ENCODE measurements around the gene CNGB1.
"Not testable (repeated sequence)": the region's sequence is repeated elsewhere in the genome, so short reads cannot be mapped to it uniquely, and the experiment has no call there.

CNGB1 gene

DNA sequence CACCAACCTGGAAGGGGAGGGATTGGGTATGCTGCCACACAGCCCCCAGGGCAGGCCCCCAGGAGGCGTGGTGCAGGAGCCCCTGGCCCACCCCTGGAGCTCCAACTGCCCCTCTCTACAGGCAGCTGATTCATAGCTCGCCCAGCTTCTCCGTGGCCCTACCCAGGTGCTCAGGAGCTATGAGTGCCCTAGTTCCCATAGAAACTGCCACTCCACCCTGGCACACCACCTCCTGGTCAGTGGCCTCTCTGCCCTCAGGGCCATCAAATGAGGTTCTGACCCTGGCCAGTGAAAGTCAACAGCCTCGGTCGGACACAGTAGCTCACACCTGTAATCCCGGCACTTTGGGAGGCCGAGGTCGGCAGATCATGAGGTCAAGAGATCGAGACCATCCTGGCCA lies 18.0 kb downstream of the CNGB1 start:
- no peak for DNase-seq (ENCODE audit: low read depth in 2 of 2)

DNA sequence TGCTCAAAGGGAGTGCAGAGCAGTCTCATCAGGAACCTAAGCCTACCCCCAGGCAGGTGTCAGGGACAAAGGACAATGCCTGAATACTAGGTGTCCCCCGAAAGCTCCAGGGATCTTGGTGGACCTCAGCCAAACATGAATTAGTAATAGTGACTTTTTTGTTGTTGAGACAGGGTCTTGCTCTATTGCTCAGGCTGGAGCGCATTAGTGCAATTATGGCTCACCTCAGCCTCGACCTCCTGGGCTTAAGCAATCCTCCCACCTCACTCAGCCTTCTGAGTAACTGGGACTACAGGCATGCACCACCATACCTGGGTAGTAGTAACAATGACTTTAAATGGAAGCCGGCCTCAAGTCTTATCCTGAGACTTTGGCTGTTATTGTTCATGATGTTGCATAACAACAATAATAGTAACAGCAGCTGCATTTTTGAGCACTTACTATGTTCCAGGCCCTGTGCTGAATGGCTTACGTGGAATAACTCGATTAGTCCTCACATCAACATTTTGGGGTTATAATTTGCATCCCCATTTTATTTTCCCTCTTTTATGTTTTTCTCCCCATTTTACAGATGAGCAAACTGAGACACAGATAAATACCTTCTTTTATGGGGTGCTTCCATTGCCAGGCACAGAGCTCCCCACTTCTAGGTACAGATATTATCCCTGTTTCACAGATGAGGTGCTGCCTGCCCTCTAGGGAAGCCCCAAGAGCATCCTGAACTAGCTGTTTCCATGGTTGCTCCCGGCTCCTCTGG lies 19.5 kb downstream of the CNGB1 start:
- no peak for DNase-seq (ENCODE audit: low read depth in 2 of 2)

DNA sequence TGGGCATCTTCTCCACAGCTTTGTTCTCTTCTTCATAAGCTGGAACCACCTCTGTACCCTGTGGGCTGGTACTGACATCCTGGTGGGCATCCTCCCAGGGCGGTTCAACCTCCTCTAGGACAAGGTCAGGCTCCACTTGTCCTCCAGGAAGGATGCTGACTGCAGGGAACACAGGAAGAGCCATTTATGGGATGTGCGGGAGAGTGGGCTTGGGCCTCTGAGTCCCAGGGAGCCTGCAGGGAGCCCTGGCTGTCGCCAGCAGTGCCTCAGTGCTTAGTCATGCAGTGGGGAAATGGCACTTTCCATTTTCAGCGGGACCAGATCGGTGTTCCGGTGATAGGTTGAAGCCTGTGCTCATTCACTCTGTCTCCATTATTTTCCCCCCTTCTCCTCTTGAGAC lies 20.5 kb downstream of the CNGB1 start:
- DNase-seq (ENCODE audit: low read depth in 2 of 2) = no peak

DNA sequence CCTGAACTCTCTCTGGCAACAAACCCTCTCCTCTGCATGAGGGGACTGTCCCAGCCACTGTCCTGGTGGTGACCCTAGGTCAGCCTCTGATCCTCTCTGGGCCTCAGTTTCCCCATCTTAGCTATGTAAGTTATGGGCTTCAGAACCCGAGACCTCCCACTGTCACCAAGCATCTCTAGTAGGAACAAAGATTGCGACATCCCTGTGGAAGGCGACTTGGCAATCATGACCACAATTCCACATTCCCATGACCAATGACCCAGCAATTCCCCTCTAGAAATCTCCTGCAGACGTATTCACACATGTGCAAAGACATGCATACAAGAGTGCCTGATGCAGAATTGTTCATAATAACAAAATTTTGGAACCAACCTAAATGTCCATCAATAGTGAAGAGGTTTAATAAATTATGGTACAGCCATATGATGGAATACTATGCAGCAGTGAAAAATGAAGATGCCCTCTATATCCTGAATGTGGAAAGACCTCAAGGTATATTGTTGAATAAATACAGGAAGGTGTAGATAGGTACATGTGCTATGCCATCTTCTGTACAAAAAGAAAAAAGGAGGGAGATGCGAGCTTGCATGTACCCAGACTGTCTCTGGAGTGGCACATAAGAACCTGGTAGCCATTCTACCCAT lies 21.2 kb downstream of the CNGB1 start:
- no peak for DNase-seq (ENCODE audit: low read depth in 2 of 2)

DNA sequence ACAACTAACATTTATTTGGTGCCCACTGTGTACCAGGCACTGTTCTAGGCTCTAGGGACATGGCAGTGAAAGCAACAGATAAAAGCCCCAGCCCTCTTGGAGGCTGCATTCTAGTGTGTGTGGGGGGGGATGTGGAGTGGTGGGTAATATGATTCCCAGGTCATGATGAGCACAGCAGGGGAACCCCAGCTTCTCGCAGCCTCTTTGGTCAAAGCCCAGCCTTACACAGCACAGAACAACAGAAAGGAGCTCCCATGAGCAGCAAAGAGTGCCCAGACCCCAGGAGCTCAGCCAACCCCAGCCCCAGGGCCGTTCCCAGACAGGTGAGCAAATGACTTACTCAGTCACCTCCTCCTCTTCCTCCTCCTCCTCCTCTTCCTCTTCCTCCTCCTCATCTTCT lies 21.9 kb downstream of the CNGB1 start:
- no peak for DNase-seq (ENCODE audit: low read depth in 2 of 2)

DNA sequence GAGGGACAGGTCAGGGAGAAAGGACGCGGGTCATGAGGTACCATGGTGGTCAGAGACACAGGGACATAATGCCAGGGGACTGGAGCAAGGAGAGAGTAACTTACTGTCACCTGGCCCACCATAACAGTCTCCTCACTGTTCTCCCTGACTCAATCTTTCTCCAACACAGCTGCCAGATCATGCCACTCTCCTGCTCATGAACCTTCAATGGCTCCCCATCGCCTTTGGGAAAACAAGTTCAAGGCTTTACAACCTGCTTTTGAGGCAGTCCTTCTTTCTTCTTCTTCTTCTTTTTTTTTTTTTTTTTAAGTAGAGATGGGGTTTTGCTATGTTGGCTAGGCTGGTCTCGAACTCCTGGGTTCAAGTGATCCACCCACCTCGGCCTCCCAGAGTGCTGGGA lies 22.9 kb downstream of the CNGB1 start:
- no peak for DNase-seq (ENCODE audit: low read depth in 2 of 2)

DNA sequence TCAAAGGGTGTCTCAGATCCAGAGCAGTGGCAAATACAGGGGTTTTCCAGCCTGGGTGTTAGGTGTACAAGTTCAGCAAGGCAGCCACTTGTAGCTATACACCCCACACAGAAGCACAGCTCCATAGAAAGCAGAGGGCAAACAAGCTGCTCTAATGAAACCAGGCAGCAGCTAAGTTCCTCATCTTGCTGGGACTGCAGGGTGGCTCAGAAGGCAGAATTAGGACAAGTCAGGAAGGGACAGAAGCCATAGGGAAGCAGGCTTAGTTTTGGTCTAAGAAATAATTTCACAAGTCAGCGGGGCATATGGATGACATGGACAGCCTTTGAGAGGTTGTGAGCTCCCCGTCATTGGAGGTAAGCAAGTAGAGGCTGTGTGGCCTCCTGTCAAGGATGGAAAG lies 23.7 kb downstream of the CNGB1 start:
- no peak for DNase-seq (ENCODE audit: low read depth in 2 of 2)

DNA sequence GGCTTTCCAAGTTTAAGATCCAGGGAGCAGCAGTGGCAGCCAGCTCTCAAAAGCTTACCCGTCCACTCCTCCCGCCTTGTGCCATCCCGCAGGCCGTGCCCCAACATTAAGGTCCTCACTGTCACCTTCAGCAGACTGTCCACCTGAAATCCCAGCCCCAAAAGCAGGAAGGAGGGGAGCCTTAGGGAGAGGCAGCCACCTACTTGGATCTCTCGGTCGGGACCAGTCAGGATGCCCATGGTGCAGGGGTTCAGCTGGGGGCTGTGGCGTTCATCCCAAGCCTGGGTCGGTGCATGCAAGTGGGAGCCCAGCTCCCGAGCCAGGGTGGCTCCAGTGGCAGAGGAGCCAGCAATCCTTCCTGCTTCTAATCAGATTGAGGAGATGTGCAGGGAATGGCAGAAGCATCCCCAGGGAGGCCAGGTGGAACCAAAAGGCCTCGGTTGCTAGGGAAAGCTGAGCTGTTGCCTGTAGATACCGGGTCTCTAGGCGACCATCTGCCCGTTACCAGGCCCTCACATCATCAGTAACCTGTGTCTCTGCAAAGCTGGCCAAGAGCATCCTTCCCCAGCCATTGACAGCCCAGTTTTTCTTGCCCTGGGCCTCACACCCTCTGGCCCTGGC lies 24.6 kb downstream of the CNGB1 start:
- no peak for DNase-seq (ENCODE audit: low read depth in 2 of 2)

DNA sequence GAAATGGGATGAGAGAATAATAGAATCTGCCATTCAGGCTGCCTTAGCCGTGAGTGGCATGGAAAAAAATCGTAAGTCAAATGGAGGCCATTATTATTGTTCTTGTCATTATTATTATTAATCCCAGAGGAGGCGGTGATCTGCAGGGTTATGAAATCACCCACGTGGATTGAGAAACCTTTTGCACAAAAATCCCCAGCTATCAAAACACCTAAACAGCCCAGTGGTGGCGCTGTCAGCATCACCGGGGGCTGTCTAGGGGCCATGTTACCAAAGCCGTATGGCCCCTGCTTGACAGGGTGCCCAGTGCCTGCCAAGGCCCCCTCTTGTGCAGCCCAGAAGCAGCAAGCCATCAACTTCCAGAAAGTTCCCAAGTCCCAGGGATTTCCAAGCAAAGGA lies 25.2 kb downstream of the CNGB1 start:
- DNase-seq (ENCODE audit: low read depth in 2 of 2) = no peak

DNA sequence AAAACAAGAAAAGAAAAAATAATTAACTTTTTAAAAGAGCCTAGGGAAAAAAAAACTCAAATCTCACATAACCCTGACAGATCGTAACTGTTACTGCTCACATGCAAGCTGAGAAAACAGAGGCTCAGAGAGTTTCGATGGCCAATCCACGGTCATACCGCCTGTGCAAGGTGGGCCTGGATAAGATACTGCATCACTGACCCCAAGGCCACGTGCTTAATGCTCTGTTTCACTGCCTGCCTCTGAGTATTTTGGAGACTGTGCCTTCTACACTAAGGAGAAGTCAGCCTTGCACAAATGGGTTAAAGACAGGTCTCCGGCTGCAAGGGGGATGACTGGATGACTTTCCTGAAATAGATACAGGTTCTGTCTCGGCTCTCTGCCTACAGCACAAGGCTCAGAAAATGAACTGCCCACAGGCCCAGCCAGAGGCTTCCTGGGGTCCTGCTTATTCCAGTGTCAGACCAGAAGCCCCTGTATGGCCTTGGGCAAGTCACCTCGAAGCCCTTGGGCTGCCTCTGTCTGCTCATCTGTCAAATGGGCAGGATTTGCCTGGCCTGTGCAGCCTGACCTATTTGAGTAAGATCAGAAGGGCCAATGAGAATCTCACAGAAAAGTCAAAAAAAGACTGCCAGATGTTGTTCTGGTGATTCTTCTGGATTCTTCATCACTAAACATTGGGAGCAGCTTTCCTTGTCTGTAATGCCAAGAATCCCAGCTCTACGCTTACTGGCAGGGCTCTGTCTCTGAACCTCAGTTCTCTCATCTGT lies 25.8 kb downstream of the CNGB1 start:
- DNase-seq (ENCODE audit: low read depth in 2 of 2) = no peak

DNA sequence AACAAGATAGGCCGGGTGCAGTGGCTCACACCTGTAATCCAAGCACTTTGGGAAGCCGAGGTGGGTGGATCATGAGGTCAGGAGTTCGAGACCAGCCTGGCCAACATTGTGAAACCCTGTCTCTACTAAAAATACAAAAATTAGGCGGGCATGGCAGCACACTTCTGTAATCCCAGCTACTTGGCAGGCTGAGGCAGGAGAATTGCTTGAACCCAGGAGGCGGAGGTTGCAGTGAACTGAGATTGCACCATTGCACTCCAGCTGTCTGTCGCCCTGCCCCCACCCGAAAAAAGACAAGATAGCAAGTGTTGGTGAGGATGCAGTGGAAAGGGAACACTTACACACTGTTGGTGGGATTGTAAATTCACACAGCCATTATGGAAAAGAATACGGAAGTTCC lies 27.5 kb downstream of the CNGB1 start:
- not testable (repeated sequence) for DNase-seq (ENCODE audit: low read depth in 2 of 2)

DNA sequence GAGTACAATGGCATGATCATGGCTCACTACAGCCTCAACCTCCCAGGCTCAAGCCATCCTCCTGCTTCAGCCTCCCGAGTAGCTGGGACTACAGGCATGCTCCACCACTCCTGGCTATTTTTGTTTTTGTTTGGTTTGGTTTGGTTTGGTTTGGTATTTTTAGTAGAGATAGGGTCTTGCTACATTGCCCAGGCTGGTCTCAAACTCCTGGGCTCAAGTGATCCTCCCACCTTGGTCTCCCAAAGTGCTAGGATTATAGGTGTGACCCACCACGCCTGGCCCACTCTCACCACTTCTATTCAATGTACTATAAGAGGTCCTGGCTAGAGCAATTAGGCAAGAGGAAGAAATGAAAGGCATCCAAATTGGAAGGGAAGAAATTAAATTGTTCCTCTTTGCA lies 29.0 kb downstream of the CNGB1 start:
- not testable (repeated sequence) for DNase-seq (ENCODE audit: low read depth in 2 of 2)

DNA sequence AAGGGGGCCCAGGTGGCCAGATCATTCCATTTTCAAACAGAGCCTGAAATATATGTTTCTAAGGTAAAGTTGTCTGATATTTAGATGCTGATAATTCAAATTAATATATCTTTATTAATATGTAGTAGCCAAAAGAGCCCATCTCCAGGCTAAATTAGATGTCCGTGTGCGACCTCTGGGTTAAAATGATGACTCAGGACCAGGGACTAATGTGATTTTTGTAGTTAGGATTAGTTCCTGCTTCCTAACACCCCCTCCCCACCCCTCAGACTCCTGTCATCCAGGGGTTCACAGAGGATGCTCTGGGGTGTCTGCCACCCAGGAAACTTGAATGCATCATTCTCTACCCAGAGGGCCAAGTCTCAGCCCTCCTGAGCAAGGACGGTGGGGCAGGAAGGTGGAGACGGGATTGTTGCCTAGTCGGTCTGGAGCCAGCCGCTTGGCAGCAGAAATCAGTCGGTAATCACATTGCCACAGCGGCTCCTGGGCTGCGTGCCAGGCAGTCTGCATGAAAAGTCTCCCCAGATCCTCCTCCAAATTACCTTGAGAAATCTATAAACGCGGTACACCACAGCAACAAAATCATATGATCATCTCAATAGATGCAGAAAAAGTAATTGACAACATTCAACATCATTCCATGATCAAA lies 29.8 kb downstream of the CNGB1 start:
- DNase-seq (ENCODE audit: low read depth in 2 of 2) = no peak

DNA sequence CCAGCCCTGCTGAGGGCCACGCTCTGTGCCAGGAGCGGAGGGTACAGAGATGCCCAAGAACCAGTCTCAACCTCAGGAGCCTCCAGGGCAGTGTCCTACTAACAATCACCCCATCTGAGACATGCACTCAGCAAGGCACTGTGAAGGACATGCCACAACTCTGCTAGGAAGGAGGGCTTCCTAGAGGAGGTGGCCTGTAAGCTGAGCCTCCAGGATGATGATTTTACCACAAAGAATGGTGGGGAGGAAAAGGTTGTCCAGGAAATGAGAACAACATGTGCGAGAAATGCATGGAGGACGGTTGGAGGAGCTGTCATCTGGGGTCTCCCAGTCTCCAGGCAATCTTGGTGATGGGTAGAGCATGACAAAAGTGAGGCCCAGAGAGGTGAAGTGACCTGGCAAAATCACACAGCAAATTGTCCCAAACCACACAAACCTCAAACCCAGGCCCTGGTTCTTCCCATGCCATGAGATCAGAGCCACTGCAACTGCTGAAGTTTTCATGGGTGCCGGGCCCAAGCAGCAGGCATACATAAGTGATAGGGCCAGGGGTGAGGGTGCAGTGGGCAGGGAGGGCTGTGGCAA lies 30.5 kb downstream of the CNGB1 start:
- DNase-seq (ENCODE audit: low read depth in 2 of 2) = no peak

DNA sequence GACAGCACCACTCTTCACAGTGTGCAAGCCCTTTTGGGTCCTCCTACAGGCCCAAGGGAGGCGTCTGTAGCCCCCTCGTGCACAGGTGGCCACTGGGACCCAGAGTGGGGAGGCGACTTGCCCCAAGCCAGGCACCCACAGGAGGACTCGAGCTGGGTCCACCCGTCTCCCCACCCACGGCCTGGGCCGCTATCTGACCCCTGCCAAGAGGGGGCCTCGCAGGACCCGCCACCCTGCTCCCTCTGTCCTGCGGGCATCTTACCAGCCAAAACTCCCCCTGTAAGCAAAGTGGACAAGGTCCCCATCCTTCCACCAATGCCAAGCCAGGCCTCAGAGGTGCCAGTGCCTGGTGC lies 31.1 kb downstream of the CNGB1 start:
- DNase-seq (ENCODE audit: low read depth in 2 of 2) = no peak

DNA sequence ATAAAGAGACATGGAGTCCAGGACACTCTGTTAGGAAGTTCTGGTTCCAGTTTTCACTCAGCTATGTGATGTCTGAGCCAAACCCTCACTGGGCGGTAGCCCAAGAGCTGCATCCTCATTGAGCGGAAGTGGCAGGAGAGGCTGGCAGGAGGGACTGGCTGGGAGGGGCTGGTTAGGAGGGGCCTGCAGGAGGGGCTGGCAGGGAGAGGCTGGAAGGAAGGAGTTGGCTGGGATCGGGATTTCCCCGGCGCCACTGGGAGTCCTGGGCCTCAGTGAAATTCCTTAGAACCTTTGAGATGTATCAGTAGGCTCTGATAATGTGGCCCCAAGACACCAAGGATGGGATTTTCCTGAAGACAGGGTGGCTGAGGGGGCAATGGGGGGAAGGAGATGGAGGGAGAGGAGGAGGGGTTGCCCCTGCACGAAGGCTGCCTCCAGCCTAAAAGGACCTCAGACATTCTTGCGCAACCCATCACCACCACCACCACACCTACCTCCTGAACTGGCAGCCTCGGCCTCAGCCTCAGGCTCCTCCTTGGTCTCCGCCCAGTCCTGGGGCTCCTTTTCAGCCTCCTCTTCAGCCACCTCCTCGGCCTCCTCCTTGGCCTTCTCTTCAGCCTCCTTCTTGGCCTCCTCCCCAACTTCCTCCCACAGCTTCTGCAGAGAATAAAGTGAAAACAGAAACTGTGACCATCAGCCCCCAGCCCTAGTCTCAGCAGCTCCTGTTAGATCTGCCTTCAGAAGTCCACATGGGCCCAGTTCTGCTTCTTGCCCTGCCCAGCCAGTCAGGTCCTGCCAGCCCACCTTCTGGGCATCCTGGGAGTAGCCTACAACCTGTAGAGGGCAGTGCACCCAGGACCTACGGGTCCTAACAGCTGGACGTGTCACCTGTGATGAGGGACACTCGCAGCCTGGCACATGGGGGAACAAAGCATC lies 31.7 kb downstream of the CNGB1 start:
- no peak for DNase-seq (ENCODE audit: low read depth in 2 of 2)

DNA sequence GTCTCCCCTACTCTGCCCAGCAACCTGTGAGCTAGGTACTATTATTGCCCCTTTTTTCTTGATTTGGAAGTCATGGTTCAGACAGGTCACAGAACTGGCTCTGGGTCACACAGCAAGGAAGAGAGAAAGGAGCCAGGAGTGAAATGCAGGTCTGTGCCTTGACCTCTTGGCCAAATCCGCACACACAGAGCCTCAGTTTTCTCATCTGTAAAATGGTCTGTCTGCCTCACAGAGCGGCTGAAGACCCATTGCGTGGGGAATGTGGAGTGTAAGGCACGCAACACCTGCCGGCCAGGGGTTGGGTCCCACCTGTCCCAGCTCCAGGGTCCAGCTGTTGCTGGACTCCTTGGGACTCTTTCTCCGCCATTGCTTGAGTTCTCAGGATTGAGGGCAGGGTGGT lies 32.4 kb downstream of the CNGB1 start:
- DNase-seq (ENCODE audit: low read depth in 2 of 2) = no peak

DNA sequence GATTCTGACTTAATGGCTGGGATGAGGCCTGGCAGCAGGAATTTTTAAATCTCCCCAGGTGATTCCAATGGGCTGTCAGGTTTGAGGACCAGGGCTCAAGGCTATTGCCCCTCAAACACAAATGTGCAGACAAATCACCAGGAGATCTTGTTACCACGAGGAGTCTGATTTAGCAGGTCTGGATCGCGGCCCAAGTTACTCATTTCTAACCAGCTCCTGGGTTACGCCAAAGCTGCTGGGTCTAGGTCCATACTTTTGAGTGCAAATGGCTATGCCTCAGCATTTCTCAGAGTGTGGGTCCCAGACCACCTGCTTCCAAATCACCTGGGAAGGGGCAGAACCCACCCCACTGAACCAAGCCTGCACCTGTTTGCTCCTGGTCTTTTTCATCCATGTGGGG lies 33.1 kb downstream of the CNGB1 start:
- DNase-seq (ENCODE audit: low read depth in 2 of 2) = no peak

DNA sequence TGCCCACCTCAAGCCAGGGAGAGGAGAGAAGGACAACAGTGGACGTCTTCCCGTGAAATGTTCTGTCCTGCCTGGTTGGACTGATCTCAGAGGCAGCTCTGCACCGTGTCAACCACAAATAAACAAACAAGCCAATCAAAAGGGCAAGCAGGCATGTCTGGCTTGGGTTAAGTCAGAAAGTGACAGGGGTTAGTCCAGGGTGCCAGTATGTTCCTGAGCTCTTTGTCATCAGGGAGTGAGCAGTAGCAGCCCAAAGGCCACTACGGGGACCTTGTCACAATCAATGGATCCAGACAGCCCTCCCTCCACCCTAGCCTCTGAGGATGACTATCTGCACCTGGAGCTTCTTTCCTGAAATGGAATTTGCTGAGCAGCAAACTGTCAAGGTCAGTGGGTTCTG lies 35.0 kb downstream of the CNGB1 start:
- DNase-seq (ENCODE audit: low read depth in 2 of 2) = no peak

DNA sequence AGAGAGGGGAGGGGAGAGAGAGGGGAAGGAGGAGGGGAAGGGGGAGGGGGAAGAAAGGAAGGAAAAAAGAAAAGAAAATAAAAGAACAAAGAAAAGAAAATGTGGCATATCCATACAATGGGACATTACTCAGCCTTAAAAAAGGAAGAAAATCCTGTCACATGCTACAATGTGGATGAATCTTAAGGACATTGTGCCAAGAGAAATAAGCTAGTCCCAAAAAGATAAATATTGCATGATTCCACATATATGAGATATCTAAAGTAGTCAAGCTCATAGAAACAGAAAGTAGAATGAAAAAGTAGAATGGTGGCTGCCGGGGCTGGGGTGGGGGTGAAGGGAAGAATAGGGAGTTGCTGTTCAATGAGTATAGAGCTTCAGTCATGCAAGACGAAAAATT lies 40.4 kb downstream of the CNGB1 start:
- no peak for DNase-seq (ENCODE audit: low read depth in 2 of 2)

DNA sequence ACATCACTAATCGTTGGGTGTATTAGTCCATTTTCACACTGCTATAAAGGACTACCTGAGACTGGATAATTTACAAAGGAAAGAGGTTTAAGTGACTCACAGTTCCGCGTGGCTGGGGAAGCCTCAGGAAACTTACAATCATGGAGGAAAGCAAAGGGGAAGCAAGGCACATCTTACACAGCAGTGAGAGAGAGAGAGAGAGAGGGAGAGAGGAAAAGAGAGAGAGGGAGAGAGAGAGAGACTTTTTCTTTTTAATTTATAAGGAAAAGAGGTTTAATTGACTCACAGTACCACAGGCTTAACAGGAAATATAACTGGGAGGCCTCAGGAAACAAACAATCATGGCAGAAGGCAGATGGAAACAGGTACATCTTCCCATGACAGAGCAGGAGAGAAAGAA lies 41.7 kb downstream of the CNGB1 start:
- no peak for DNase-seq (ENCODE audit: low read depth in 2 of 2)

Measured in stimulated activated CD4-positive, alpha-beta T cell treated with anti-CD3 and anti-CD28 coated beads, Interleukin-1b, Interleukin-23, amount 100 ng/mL, for 4 hours (primary cell).